ENCODE data around the gene CBL.

DNA sequence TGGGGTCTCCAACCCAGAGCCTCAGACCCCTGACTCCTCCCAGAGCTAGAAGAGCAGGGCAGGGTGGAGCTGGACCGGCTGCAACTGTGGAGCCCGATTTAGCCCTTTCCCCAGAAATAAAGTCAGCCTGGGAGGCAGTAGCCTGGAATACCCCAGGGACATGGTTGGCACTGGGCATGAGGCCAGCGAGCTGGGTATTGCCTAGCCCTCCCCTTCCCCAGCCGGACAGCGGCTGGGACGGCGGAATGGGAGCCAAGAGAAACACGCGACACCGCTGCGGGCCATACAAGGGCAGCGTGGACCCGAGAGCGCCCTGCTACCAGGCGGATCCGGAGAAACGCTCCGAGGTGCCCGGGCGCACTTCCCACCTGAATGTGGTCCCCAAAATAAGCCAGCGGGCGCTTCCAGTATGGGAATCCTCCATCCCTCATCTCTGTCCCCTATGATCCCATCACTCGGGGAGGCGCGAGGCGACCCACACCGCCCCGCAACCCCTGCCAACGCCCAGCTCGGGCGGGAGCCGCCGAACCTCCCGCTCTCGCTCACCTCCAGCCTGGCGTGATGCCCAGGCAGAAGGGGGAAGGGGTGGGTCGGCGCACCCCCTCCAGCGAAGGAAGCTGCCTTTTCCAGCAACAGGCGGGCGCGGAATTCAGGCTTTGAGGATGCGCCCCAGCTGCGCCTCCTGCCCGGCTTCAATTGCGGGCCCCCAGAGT lies 110.0 kb downstream of the CBL start:
- TF ChIP-seq, protein P1, sequence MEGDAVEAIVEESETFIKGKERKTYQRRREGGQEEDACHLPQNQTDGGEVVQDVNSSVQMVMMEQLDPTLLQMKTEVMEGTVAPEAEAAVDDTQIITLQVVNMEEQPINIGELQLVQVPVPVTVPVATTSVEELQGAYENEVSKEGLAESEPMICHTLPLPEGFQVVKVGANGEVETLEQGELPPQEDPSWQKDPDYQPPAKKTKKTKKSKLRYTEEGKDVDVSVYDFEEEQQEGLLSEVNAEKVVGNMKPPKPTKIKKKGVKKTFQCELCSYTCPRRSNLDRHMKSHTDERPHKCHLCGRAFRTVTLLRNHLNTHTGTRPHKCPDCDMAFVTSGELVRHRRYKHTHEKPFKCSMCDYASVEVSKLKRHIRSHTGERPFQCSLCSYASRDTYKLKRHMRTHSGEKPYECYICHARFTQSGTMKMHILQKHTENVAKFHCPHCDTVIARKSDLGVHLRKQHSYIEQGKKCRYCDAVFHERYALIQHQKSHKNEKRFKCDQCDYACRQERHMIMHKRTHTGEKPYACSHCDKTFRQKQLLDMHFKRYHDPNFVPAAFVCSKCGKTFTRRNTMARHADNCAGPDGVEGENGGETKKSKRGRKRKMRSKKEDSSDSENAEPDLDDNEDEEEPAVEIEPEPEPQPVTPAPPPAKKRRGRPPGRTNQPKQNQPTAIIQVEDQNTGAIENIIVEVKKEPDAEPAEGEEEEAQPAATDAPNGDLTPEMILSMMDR (IDR thresholded peaks at IDR 0.05): no peak
- TF ChIP-seq POLR2A (IDR thresholded peaks at IDR 0.05): no peak
